Sigmoid colon (tissue), 7 donors: Measurements from ENCODE around the gene EHD1. TPM values are rescaled to one million over a fixed set of nuclear protein-coding genes. Genes with fewer than 3 reads are reported as not detected.

ENCODE experiments used
- DNase-seq: peaks from one replicate; pipeline ENCODE4 v3.0.0-alpha.2; 2019
- H3K27ac ChIP-seq, 4 donors: fragments of 200-600 bp; sonication (generic); one replicate each; pipeline ENCODE4 v1.5.1; 2016 to 2019; ENCODE audit warnings: mild to moderate bottlenecking in 1 of 4
- H3K27me3 ChIP-seq, 3 donors: fragments of 200-600 bp; sonication (generic); one replicate each; pipeline ENCODE4 v1.5.1; 2019; ENCODE audit warnings: mild to moderate bottlenecking in 1 of 3
- H3K36me3 ChIP-seq, 4 donors: fragments of 200-600 bp; sonication (generic); one replicate each; pipeline ENCODE4 v1.5.1; 2016 to 2019
- H3K4me1 ChIP-seq, 4 donors: fragments of 200-600 bp; sonication (generic); one replicate each; pipeline ENCODE4 v1.5.1; 2017 to 2019
- H3K4me3 ChIP-seq, 4 donors: fragments of 200-600 bp; sonication (generic); one replicate each; pipeline ENCODE4 v1.5.1; 2017 to 2019; ENCODE audit warnings: mild to moderate bottlenecking in 2 of 4, moderate library complexity in 1 of 4
- H3K9me3 ChIP-seq, 4 donors: fragments of 200-600 bp in 3 of 4; sonication (generic) in 3 of 4; one replicate each; pipeline versions ENCODE4 v1.5.1 to v1.6.1; 2013 to 2019
- EP300 ChIP-seq, 4 donors: sonication (generic); formaldehyde crosslinking; IDR thresholded peaks; one replicate each; pipeline ENCODE4 v1.6.1; 2017; ENCODE audit warnings: antibody characterized with exemption in 4 of 4
- POLR2A ChIP-seq, 2 donors: fragments of 450-650 bp; IDR thresholded peaks; one replicate each; pipeline ENCODE4 v1.6.1; 2016; ENCODE audit warnings: antibody characterized with exemption in 2 of 2, mild to moderate bottlenecking in 2 of 2, moderate library complexity in 2 of 2
- POLR2AphosphoS5 ChIP-seq, 4 donors: sonication (generic); formaldehyde crosslinking; IDR thresholded peaks; one replicate each; pipeline ENCODE4 v1.6.1; 2017; ENCODE audit warnings: antibody characterized with exemption in 4 of 4
- WGBS, 2 donors: extraction: QIAGEN DNeasy Blood & Tissue Kit; methylation state at CpG; one replicate each; pipeline ENCODE4 v1.1.7; 2013; 5-methylcytosine and 5-hydroxymethylcytosine counted together
- intact Hi-C: fragments of 100-400 bp; cut with DNase I; formaldehyde crosslinking; loops from one replicate; pipeline ENCODE4 v1.15.1; 2023
- polyA plus RNA-seq, 3 donors: library from polyadenylated mRNA; stranded (reverse); fragments of 200-250 nt; gene quantifications; one replicate each; pipeline ENCODE4 v1.2.3, GENCODE V29; 2013
- total RNA-seq, 4 donors: library from RNA; depleted of rRNA; stranded (reverse); fragments of >200 nt; gene quantifications; one replicate each; pipeline ENCODE4 v1.1.0, GENCODE V29; 2016
- TF ChIP-seq, protein P1 (sequence below), 4 experiments: fragments of 450-650 bp in 3 of 4; fragments of 200-600 bp in 1 of 4; IDR thresholded peaks; one replicate each; pipeline ENCODE4 v1.5.1; 2016 to 2019; ENCODE audit warnings: antibody characterized with exemption in 4 of 4, mild to moderate bottlenecking in 3 of 4, moderate library complexity in 2 of 4
- donor health status: healthy with polysubstance abuse.
- donor health status: Bipolar disorder and iron deficiency.
- donor health status: healthy.

The EHD1 gene
- total and polyA plus RNA-seq, 7 donors: 27.0 to 73.1 (median 40.0) TPM

GRCh38 chr11:64896448-64897022 is 18.1 kb upstream of the EHD1 start:
- H3K9me3 ChIP-seq: no peaks in the 10 kb centered on the region
- no peak overlapping the region for H3K4me3 ChIP-seq
- peaks cover 0 to 60% (median 16%) of the 10 kb centered on the region in 4 donors for H3K36me3 ChIP-seq
- intact Hi-C loops: no loop called here
- no peaks in the 10 kb centered on the region for H3K27me3 ChIP-seq
- H3K27ac ChIP-seq: no peak overlapping the region
- peaks cover 0 to 5% (median 2%) of the 10 kb centered on the region in 4 donors for H3K4me1 ChIP-seq
- no peak for TF ChIP-seq POLR2A (IDR thresholded peaks at IDR 0.05)
- TF ChIP-seq POLR2AphosphoS5 (IDR thresholded peaks at IDR 0.05): no peak
- TF ChIP-seq EP300 (IDR thresholded peaks at IDR 0.05): no peak
- TF ChIP-seq, protein P1, sequence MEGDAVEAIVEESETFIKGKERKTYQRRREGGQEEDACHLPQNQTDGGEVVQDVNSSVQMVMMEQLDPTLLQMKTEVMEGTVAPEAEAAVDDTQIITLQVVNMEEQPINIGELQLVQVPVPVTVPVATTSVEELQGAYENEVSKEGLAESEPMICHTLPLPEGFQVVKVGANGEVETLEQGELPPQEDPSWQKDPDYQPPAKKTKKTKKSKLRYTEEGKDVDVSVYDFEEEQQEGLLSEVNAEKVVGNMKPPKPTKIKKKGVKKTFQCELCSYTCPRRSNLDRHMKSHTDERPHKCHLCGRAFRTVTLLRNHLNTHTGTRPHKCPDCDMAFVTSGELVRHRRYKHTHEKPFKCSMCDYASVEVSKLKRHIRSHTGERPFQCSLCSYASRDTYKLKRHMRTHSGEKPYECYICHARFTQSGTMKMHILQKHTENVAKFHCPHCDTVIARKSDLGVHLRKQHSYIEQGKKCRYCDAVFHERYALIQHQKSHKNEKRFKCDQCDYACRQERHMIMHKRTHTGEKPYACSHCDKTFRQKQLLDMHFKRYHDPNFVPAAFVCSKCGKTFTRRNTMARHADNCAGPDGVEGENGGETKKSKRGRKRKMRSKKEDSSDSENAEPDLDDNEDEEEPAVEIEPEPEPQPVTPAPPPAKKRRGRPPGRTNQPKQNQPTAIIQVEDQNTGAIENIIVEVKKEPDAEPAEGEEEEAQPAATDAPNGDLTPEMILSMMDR (IDR thresholded peaks at IDR 0.05): no peak
- no peak for DNase-seq
- WGBS, 2 donors: 87 to 91% methylated on average over 14 of the region's 14 CpGs

GRCh38 chr11:64894812-64895452 is 16.5 kb upstream of the EHD1 start:
- intact Hi-C loops: loop anchor here (1.0 kb wide), 1 partner anchor 48 kb away; no protein-coding TSS in a partner anchor

GRCh38 chr11:64894070-64894811 is 15.8 kb upstream of the EHD1 start:
- TF ChIP-seq POLR2AphosphoS5 (IDR thresholded peaks at IDR 0.05) (peak in 1 of 4 donors; percentile 18), POLR2A (IDR thresholded peaks at IDR 0.05) (no peak)
- TF ChIP-seq, protein P1 (IDR thresholded peaks at IDR 0.05): peak; percentile 89 to 96 (median 92)
- DNase-seq: peak; percentile 90
- H3K4me1 ChIP-seq: peaks cover 0 to 5% (median 2%) of the 10 kb centered on the region in 4 donors
- no peak overlapping the region for H3K4me3 ChIP-seq
- no peaks in the 10 kb centered on the region for H3K27me3 ChIP-seq
- H3K9me3 ChIP-seq: no peaks in the 10 kb centered on the region
- intact Hi-C loops: loop anchor here (1.0 kb wide), 1 partner anchor 47 kb away; no protein-coding TSS in a partner anchor
- 14 to 34% methylated on average over 14 of the region's 14 CpGs for WGBS, 2 donors
- H3K36me3 ChIP-seq: peaks cover 0 to 38% (median 14%) of the 10 kb centered on the region in 4 donors
- H3K27ac ChIP-seq: peak overlapping the region in 1 of 4 donors; percentile 55

More at GRCh38 chr11:64894812-64895452, 16.5 kb upstream of the EHD1 start:
- H3K27me3 ChIP-seq: no peaks in the 10 kb centered on the region
- 74 to 86% methylated on average over 39 of the region's 39 CpGs for WGBS, 2 donors
- H3K4me3 ChIP-seq: no peak overlapping the region
- no peak for DNase-seq
- H3K4me1 ChIP-seq: peaks cover 0 to 5% (median 2%) of the 10 kb centered on the region in 4 donors
- peaks cover 0 to 44% (median 16%) of the 10 kb centered on the region in 4 donors for H3K36me3 ChIP-seq
- no peak for TF ChIP-seq EP300 (IDR thresholded peaks at IDR 0.05)
- TF ChIP-seq POLR2A (IDR thresholded peaks at IDR 0.05): no peak
- TF ChIP-seq, protein P1 (IDR thresholded peaks at IDR 0.05): no peak
- TF ChIP-seq POLR2AphosphoS5 (IDR thresholded peaks at IDR 0.05): no peak
- H3K27ac ChIP-seq: no peak overlapping the region
- H3K9me3 ChIP-seq: no peaks in the 10 kb centered on the region

DNA sequence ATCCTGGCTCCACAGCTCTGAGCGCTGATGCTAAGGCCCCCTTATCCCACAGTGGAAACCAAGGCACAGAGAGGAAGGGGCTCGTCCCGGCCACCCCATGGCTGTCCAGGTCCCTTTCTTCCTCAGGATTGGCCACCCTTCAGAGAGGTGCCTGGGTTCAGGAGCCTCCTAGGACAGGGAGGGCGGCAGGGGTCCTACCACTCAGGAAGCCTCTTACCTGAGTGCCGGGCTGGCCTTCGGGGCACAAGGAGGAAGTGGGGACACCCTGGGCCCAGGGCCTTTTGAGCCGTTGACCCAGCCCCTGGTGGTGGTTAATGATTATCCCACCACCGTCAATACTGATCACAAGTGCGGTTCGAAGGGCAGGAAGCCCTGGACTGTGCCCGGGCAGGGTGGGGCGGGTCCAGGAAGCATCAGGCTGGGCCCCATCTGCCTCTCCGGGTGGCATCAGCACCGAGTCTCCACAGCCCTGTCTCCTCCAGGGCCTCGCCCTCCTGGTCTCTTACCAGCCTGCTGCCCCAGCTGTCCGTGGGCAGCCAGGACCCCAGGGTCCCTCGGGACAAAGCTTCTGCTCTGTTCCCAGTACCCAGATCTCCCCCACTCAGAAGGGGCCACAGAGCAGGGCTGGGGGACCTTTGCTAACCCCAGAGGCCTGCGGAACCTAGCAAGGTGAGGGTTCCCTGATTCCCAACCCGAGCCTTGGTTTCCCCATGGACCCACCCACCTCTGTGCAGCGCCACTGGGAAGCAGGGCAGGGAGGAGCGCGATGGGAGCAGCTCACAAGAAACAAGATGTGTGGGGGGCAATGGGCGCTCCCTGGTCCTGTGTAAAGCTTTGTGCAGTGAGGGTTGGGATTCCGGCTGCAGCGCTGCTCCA is 15.0 kb upstream of the EHD1 start:
- Histone ChIP-seq H3K27ac (peak overlapping the region in 1 of 4 donors; percentile 55), H3K4me3 (peak overlapping the region in 1 of 4 donors; percentile 18), H3K4me1 (peaks cover 0 to 8% (median 3%) of the 10 kb centered on the region in 4 donors), H3K36me3 (peaks cover 0 to 30% (median 10%) of the 10 kb centered on the region in 4 donors), H3K27me3 (no peaks in the 10 kb centered on the region), H3K9me3 (no peaks in the 10 kb centered on the region)
- intact Hi-C loops: loop anchor here (1.0 kb wide), 1 partner anchor 46 kb away; no protein-coding TSS in a partner anchor
- DNase-seq: no peak
- 17 to 65% methylated on average over 25 of the region's 25 CpGs for WGBS, 2 donors
- TF ChIP-seq POLR2A (IDR thresholded peaks at IDR 0.05) (peak in 1 of 2 donors; percentile 87), EP300 (IDR thresholded peaks at IDR 0.05) (no peak), POLR2AphosphoS5 (IDR thresholded peaks at IDR 0.05) (peak in 2 of 4 donors; percentile 2 to 58)
- TF ChIP-seq, protein P1 (IDR thresholded peaks at IDR 0.05): no peak
